Measurements from ENCODE around the gene PYDC1. TPM values are rescaled to one million over a fixed set of nuclear protein-coding genes. Genes with fewer than 3 reads are reported as not detected.

The PYDC1 gene
- total and polyA plus RNA-seq, 10 of the 15 experiments (the other 5 are each of a cell fraction or from before 2014, with no cell fraction given), result not detected

GRCh38 chr16:31192856-31193642, 23.9 kb downstream of the PYDC1 start:
- Histone ChIP-seq H3K4me3 (no peak overlapping the region), H3K27ac (ENCODE audit: control insufficient read depth, insufficient read depth) (no peak overlapping the region), H3K79me2 (ENCODE audit: control insufficient read depth, insufficient read depth, low read length) (peaks cover 13% of the 10 kb centered on the region), H2AFZ (ENCODE audit: control insufficient read depth, low read depth, low read length) (no peak overlapping the region), H3K4me2 (ENCODE audit: control insufficient read depth, insufficient read depth) (no peak overlapping the region), H3K9ac (ENCODE audit: control insufficient read depth, insufficient read depth, low read length) (no peak overlapping the region), H3K4me1 (ENCODE audit: control insufficient read depth, insufficient read depth, low read length) (peaks cover 4% of the 10 kb centered on the region), H3K36me3 (ENCODE audit: control insufficient read depth in 2 of 2, insufficient read depth in 2 of 2, low read length in 1 of 2) (peaks cover 30 to 62% of the 10 kb centered on the region in 2 experiments), H3K9me3 (replicated peaks; ENCODE audit: control insufficient read depth, insufficient read depth, low read length) (no peaks in the 10 kb centered on the region), H4K20me1 (ENCODE audit: control insufficient read depth, insufficient read depth) (no peaks in the 10 kb centered on the region), H3K27me3 (replicated peaks in 1 of 2; ENCODE audit: control insufficient read depth in 2 of 2, insufficient read depth in 2 of 2, low read length in 1 of 2) (no peaks in the 10 kb centered on the region)
- SMC1A ChIA-PET (ENCODE audit: uncharacterized antibody, unreplicated experiment), result no interaction called here
- ATAC-seq, result no peak
- in situ Hi-C loops (cut with MboI), result no loop called here
- DNase-seq (ENCODE audit: low read depth, low spot score), result no peak
- WGBS (ENCODE audit: insufficient coverage, insufficient replicate concordance, low lambda C conversion rate, missing lambda C conversion rate), result 95% methylated on average over 16 of the region's 16 CpGs
- RAD21 ChIA-PET (ENCODE audit: unreplicated experiment), result no interaction called here
- intact Hi-C loops (cut with micrococcal nuclease; ENCODE audit: unreplicated experiment), result no loop called here
- no TSS peak for BruUV-seq (replicated peaks)
- CTCF ChIA-PET, result interaction anchor here (0.6 to 1.5 kb wide), 2 partner anchors 166 to 710 kb away, joined by 3 to 4 read pairs; no protein-coding TSS in a partner anchor
- POLR2A ChIA-PET, result interaction anchor here (0.5 to 0.9 kb wide), 5 partner anchors 9 to 197 kb away, joined by 3 to 12 read pairs (median 4); no protein-coding TSS in a partner anchor
- no peak for FAIRE-seq
- TF ChIP-seq YY1 (IDR thresholded peaks at IDR 0.05; ENCODE audit: low read depth, low read length) (no peak), SUZ12 (IDR thresholded peaks at IDR 0.05; ENCODE audit: unreplicated experiment) (no peak), ZNF592 (IDR thresholded peaks at IDR 0.05) (no peak), CUX1 (IDR thresholded peaks at IDR 0.05; ENCODE audit: insufficient replicate concordance, low read depth, low read length) (no peak), YBX1 (IDR thresholded peaks at IDR 0.05) (no peak), ATF3 (IDR thresholded peaks at IDR 0.05; ENCODE audit: borderline replicate concordance, extremely low read depth, low read depth, low read length) (no peak), KAT2A (conservative IDR thresholded peaks at IDR 0.05; ENCODE audit: control insufficient read depth, low read depth, low read length) (no peak), HDAC6 (IDR thresholded peaks at IDR 0.05; ENCODE audit: unreplicated experiment) (peak; percentile 44), RELB (IDR thresholded peaks at IDR 0.05; ENCODE audit: low read depth) (no peak), POLR2AphosphoS5 (IDR thresholded peaks at IDR 0.05; ENCODE audit: low read length) (peak; percentile 76), ASH2L (IDR thresholded peaks at IDR 0.05; ENCODE audit: borderline replicate concordance, low read depth) (no peak)

All from GM12878 (cell line).